K562 (cell line): Measurements from ENCODE around the gene VIPR2. TPM values are rescaled to one million over a fixed set of nuclear protein-coding genes. Genes with fewer than 3 reads are reported as not detected.

Source experiments
- CBX3 ChIP-seq, 2 experiments: IDR thresholded peaks; 1 replicate in 1 of 2; 2 replicates in 1 of 2; pipeline ENCODE4 v1.6.1; 2012; ENCODE audit warnings: inconsistent platforms in 2 of 2, low read length in 2 of 2, borderline replicate concordance in 1 of 2, control low read depth in 1 of 2
- CBX5 ChIP-seq: IDR thresholded peaks from 2 replicates; pipeline ENCODE4 v1.6.1; 2014; ENCODE audit warnings: low read depth, borderline replicate concordance
- HOXB6 ChIP-seq: fragments of 250-450 bp; sonication (Bioruptor Pico); IDR thresholded peaks from 2 replicates; pipeline ENCODE4 v1.5.1; 2022; ENCODE audit warnings: mild to moderate bottlenecking, borderline replicate concordance
- KDM1A ChIP-seq, 2 experiments: fragments of 450-650 bp; IDR thresholded peaks; 2 replicates each; pipeline ENCODE4 v1.6.1; 2016; ENCODE audit warnings: mild to moderate bottlenecking in 2 of 2
- MCM3 ChIP-seq: fragments of 450-650 bp; IDR thresholded peaks from 2 replicates; pipeline ENCODE4 v1.6.1; 2016
- MTA1 ChIP-seq: fragments of 450-650 bp; IDR thresholded peaks from 2 replicates; pipeline ENCODE4 v1.6.1; 2017; ENCODE audit warnings: borderline replicate concordance
- MTA3 ChIP-seq: fragments of 450-650 bp; formaldehyde crosslinking; IDR thresholded peaks from 2 replicates; pipeline ENCODE4 v1.6.1; 2017; ENCODE audit warnings: mild to moderate bottlenecking, borderline replicate concordance
- NCOA6 ChIP-seq: fragments of 450-650 bp; IDR thresholded peaks from 2 replicates; pipeline ENCODE4 v1.6.1; 2017; ENCODE audit warnings: mild to moderate bottlenecking
- POLR2B ChIP-seq: fragments of 450-650 bp; IDR thresholded peaks from 2 replicates; pipeline ENCODE4 v1.6.1; 2018; ENCODE audit warnings: low read depth; ENCODE audit not compliant: partially characterized antibody
- PPARD ChIP-seq: fragments of 250-450 bp; sonication (Bioruptor Pico); IDR thresholded peaks from 2 replicates; pipeline ENCODE4 v1.8.0; 2022; ENCODE audit warnings: inconsistent platforms, mild to moderate bottlenecking, moderate library complexity
- RBM25 ChIP-seq: fragments of 200-400 bp; formaldehyde crosslinking; IDR thresholded peaks from 2 replicates; pipeline ENCODE4 v1.6.1; 2018; ENCODE audit warnings: low read length, low read depth, moderate library complexity; ENCODE audit not compliant: severe bottlenecking
- polyA plus RNA-seq, 8 experiments: library from polyadenylated mRNA; depleted of rRNA in 4 of 8; stranded (reverse) in 5 of 8; unstranded in 3 of 8; fragments of >200 nt; fragmentation: Nextera tagmentation in 2 of 8; fragmentation: Illumina TruSeq in 1 of 8; extraction: Ambion mirVana in 2 of 8; extraction: Trizol in 1 of 8; gene quantifications; 2 replicates each; pipeline versions ENCODE4 v1.2.1 to v1.2.3, GENCODE V29; 2011 to 2014; ENCODE audit warnings: inconsistent platforms in 1 of 8, missing spikeins in 1 of 8
- total RNA-seq, 7 experiments: library from RNA; depleted of rRNA in 6 of 7; stranded (reverse); fragments of >200 nt in 6 of 7; fragmentation: Illumina TruSeq in 2 of 7; extraction: Trizol in 2 of 7; gene quantifications; 2 replicates each; pipeline versions ENCODE4 v1.2.1 to v1.2.3, GENCODE V29; 2011 to 2021; ENCODE audit warnings: low replicate concordance in 1 of 7
- TF ChIP-seq, protein P1 (sequence below): fragments of 450-650 bp; IDR thresholded peaks from 2 replicates; pipeline ENCODE4 v1.6.1; 2017; ENCODE audit warnings: antibody characterized with exemption, mild to moderate bottlenecking
- TF ChIP-seq, protein P2 (sequence below): fragments of 450-650 bp; conservative IDR thresholded peaks from 2 replicates; pipeline ENCODE4 v1.6.1; 2016; ENCODE audit warnings: missing genetic modification characterization, low read depth, mild to moderate bottlenecking, missing compliant biosample characterization, moderate library complexity
- TF ChIP-seq, protein P3 (sequence below): fragments of 450-650 bp; IDR thresholded peaks from 2 replicates; pipeline ENCODE4 v1.6.1; 2018; ENCODE audit warnings: mild to moderate bottlenecking, low read depth; ENCODE audit not compliant: partially characterized antibody
- TF ChIP-seq, protein P4 (sequence below), 3 experiments: IDR thresholded peaks in 2 of 3; conservative IDR thresholded peaks in 1 of 3; 2 replicates each; pipeline ENCODE4 v1.5.1; 2011 to 2012; ENCODE audit warnings: low read length in 3 of 3, mild to moderate bottlenecking in 3 of 3, control low read depth in 2 of 3, improper control_type of control experiment in 1 of 3, inconsistent platforms in 1 of 3, low read depth in 1 of 3, mixed read lengths in 1 of 3, moderate library complexity in 1 of 3; ENCODE audit not compliant: insufficient read depth in 2 of 3
- TF ChIP-seq, protein P5 (sequence below), 2 experiments: fragments of 200-800 bp in 1 of 2; sonication (Bioruptor generic) in 1 of 2; sonication (generic) in 1 of 2; formaldehyde crosslinking in 1 of 2; IDR thresholded peaks in 1 of 2; conservative IDR thresholded peaks in 1 of 2; 2 replicates each; pipeline versions ENCODE4 v1.5.0 to v1.6.1; 2016 to 2020; ENCODE audit warnings: missing compliant biosample characterization in 1 of 2, missing genetic modification characterization in 1 of 2, missing genetic modification reagents in 1 of 2

The VIPR2 gene
- total and polyA plus RNA-seq, 9 of the 15 experiments (the other 6 are each of a cell fraction or from before 2014, with no cell fraction given): 0.04 TPM; not detected in 8

DNA sequence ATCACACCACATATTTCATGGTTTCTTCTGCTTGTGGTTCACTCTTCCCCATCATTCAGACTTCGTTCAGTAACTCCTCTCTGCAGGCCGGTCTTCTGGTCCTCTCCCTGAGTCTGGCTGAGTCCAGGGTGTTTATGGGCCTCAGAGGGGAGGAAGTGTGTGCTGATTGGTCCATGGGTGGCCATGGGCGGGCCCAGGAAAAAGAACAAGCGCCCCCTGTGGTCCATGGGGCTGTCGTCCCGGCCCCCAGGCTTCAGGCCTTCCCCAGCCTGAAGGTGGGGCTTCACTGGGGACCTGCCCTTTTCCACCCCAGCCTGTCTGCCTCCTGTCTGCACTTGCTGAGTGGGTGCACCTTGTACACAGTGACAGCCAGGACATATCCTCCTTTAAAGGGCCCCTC, 123.7 kb downstream of the VIPR2 start (continued):
- no peak for TF ChIP-seq MTA1
- 0 out of 2 replicates have a peak, but pooled peaks have one; percentile 24 for TF ChIP-seq MTA3
- no peak for TF ChIP-seq PPARD (CRISPR knock-in tag)
- TF ChIP-seq CBX5: peak; percentile 44; the same call in 1 of the 2 replicates
- TF ChIP-seq MCM3: no peak
- TF ChIP-seq, protein P1, sequence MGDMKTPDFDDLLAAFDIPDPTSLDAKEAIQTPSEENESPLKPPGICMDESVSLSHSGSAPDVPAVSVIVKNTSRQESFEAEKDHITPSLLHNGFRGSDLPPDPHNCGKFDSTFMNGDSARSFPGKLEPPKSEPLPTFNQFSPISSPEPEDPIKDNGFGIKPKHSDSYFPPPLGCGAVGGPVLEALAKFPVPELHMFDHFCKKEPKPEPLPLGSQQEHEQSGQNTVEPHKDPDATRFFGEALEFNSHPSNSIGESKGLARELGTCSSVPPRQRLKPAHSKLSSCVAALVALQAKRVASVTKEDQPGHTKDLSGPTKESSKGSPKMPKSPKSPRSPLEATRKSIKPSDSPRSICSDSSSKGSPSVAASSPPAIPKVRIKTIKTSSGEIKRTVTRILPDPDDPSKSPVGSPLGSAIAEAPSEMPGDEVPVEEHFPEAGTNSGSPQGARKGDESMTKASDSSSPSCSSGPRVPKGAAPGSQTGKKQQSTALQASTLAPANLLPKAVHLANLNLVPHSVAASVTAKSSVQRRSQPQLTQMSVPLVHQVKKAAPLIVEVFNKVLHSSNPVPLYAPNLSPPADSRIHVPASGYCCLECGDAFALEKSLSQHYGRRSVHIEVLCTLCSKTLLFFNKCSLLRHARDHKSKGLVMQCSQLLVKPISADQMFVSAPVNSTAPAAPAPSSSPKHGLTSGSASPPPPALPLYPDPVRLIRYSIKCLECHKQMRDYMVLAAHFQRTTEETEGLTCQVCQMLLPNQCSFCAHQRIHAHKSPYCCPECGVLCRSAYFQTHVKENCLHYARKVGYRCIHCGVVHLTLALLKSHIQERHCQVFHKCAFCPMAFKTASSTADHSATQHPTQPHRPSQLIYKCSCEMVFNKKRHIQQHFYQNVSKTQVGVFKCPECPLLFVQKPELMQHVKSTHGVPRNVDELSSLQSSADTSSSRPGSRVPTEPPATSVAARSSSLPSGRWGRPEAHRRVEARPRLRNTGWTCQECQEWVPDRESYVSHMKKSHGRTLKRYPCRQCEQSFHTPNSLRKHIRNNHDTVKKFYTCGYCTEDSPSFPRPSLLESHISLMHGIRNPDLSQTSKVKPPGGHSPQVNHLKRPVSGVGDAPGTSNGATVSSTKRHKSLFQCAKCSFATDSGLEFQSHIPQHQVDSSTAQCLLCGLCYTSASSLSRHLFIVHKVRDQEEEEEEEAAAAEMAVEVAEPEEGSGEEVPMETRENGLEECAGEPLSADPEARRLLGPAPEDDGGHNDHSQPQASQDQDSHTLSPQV: no peak
- TF ChIP-seq NCOA6: no peak
- TF ChIP-seq, protein P2, sequence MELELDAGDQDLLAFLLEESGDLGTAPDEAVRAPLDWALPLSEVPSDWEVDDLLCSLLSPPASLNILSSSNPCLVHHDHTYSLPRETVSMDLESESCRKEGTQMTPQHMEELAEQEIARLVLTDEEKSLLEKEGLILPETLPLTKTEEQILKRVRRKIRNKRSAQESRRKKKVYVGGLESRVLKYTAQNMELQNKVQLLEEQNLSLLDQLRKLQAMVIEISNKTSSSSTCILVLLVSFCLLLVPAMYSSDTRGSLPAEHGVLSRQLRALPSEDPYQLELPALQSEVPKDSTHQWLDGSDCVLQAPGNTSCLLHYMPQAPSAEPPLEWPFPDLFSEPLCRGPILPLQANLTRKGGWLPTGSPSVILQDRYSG: no peak
- TF ChIP-seq, protein P3, sequence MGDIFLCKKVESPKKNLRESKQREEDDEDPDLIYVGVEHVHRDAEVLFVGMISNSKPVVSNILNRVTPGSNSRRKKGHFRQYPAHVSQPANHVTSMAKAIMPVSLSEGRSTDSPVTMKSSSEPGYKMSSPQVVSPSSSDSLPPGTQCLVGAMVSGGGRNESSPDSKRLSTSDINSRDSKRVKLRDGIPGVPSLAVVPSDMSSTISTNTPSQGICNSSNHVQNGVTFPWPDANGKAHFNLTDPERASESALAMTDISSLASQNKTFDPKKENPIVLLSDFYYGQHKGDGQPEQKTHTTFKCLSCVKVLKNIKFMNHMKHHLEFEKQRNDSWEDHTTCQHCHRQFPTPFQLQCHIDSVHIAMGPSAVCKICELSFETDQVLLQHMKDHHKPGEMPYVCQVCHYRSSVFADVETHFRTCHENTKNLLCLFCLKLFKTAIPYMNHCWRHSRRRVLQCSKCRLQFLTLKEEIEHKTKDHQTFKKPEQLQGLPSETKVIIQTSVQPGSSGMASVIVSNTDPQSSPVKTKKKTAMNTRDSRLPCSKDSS: peak; percentile 88
- TF ChIP-seq KDM1A (IDR thresholded peaks at IDR 0.05): no peak
- no peak for TF ChIP-seq HOXB6 (CRISPR knock-in tag)
- TF ChIP-seq CBX3 (IDR thresholded peaks at IDR 0.05; ENCODE audit: borderline replicate concordance in 1 of 2, low read length in 2 of 2): peak in 1 of 2 experiments; percentile 62; a peak in 1 of 3 replicates
- peak; percentile 30 for TF ChIP-seq POLR2B
- TF ChIP-seq RBM25: no peak
- TF ChIP-seq, protein P4, sequence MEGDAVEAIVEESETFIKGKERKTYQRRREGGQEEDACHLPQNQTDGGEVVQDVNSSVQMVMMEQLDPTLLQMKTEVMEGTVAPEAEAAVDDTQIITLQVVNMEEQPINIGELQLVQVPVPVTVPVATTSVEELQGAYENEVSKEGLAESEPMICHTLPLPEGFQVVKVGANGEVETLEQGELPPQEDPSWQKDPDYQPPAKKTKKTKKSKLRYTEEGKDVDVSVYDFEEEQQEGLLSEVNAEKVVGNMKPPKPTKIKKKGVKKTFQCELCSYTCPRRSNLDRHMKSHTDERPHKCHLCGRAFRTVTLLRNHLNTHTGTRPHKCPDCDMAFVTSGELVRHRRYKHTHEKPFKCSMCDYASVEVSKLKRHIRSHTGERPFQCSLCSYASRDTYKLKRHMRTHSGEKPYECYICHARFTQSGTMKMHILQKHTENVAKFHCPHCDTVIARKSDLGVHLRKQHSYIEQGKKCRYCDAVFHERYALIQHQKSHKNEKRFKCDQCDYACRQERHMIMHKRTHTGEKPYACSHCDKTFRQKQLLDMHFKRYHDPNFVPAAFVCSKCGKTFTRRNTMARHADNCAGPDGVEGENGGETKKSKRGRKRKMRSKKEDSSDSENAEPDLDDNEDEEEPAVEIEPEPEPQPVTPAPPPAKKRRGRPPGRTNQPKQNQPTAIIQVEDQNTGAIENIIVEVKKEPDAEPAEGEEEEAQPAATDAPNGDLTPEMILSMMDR (IDR thresholded peaks at IDR 0.05 in 2 of 3, conservative IDR thresholded peaks at IDR 0.05 in 1 of 3; ENCODE audit: insufficient read depth in 2 of 3, low read depth in 1 of 3, low read length in 3 of 3): peak; percentile 35 to 48 (median 47); a peak in 3 of 6 replicates
- TF ChIP-seq, protein P5, sequence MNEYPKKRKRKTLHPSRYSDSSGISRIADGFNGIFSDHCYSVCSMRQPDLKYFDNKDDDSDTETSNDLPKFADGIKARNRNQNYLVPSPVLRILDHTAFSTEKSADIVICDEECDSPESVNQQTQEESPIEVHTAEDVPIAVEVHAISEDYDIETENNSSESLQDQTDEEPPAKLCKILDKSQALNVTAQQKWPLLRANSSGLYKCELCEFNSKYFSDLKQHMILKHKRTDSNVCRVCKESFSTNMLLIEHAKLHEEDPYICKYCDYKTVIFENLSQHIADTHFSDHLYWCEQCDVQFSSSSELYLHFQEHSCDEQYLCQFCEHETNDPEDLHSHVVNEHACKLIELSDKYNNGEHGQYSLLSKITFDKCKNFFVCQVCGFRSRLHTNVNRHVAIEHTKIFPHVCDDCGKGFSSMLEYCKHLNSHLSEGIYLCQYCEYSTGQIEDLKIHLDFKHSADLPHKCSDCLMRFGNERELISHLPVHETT (CRISPR knock-in tag; conservative IDR thresholded peaks at IDR 0.05 in 1 of 2, IDR thresholded peaks at IDR 0.05 in 1 of 2): no peak
